SK-N-SH (cell line): Measurements from ENCODE around the gene FYN. TPM values are rescaled to one million over a fixed set of nuclear protein-coding genes. Genes with fewer than 3 reads are reported as not detected.

Experiments
- CTCF ChIA-PET: fragments of 300-600, 350-600 bp; formaldehyde crosslinking; extraction: SDS; loops from one replicate; lab custom pipeline; 2021; lab: Yijun Ruan, JAX
- POLR2A ChIA-PET: fragments of 350-600 bp; sonication (Branson Sonifier 250); formaldehyde crosslinking; extraction: SDS; loops from one replicate; lab custom pipeline; 2020; ENCODE audit warnings: antibody characterized with exemption, inconsistent platforms; lab: Yijun Ruan, JAX
- DNase-seq: peaks from one replicate; pipeline ENCODE4 v3.0.0; 2012
- H2AFZ ChIP-seq: fragments of 200-600 bp; sonication (generic); 2 replicates; pipeline ENCODE4 v1.8.1; 2016; ENCODE audit warnings: antibody characterized with exemption, mild to moderate bottlenecking, low read depth
- H3F3A ChIP-seq: fragments of 200-600 bp; sonication (generic); replicated peaks from 2 replicates; pipeline ENCODE3; 2016; ENCODE audit warnings: antibody characterized with exemption, mild to moderate bottlenecking; ENCODE audit not compliant: insufficient read depth
- H3K27ac ChIP-seq, 2 experiments: fragments of 200-500 bp in 1 of 2; fragments of 200-600 bp in 1 of 2; sonication (Bioruptor generic) in 1 of 2; sonication (generic), shearing (Covaris generic) in 1 of 2; 2 replicates each; pipeline versions ENCODE4 v1.5.1 to v1.6.1; 2014 to 2016; ENCODE audit warnings: low read depth in 2 of 2, inconsistent platforms in 1 of 2, low read length in 1 of 2, mild to moderate bottlenecking in 1 of 2, mixed read lengths in 1 of 2
- H3K27me3 ChIP-seq: fragments of 200-600 bp; sonication (generic), shearing (Covaris generic); 2 replicates; pipeline ENCODE4 v1.6.1; 2016; ENCODE audit warnings: mixed run types; ENCODE audit not compliant: insufficient read depth
- H3K36me3 ChIP-seq, 2 experiments: fragments of 200-500 bp in 1 of 2; fragments of 200-600 bp in 1 of 2; sonication (Bioruptor generic) in 1 of 2; sonication (generic) in 1 of 2; replicated peaks in 1 of 2; 2 replicates each; pipeline versions ENCODE3 to v1.5.1; 2014 to 2016; ENCODE audit warnings: low read length in 1 of 2, mild to moderate bottlenecking in 1 of 2; ENCODE audit not compliant: insufficient read depth in 2 of 2, control insufficient read depth in 1 of 2
- H3K4me1 ChIP-seq, 2 experiments: fragments of 200-500 bp in 1 of 2; fragments of 200-600 bp in 1 of 2; sonication (Bioruptor generic) in 1 of 2; sonication (generic), shearing (Covaris generic) in 1 of 2; 2 replicates each; pipeline versions ENCODE4 v1.5.1 to v1.6.1; 2014 to 2016; ENCODE audit warnings: low read depth in 1 of 2, low read length in 1 of 2, mixed run types in 1 of 2; ENCODE audit not compliant: insufficient read depth in 2 of 2, control insufficient read depth in 1 of 2
- H3K4me2 ChIP-seq: fragments of 200-600 bp; sonication (generic), shearing (Covaris generic); 2 replicates; pipeline ENCODE4 v1.6.1; 2017; ENCODE audit warnings: mixed run types
- H3K4me3 ChIP-seq, 2 experiments: fragments of 200-500 bp in 1 of 2; fragments of 200-600 bp in 1 of 2; sonication (Bioruptor generic) in 1 of 2; sonication (generic), shearing (Covaris generic) in 1 of 2; 2 replicates each; pipeline versions ENCODE4 v1.5.1 to v1.8.1; 2014 to 2016; ENCODE audit warnings: low read depth in 2 of 2, inconsistent platforms in 1 of 2, low read length in 1 of 2, mild to moderate bottlenecking in 1 of 2, mixed read lengths in 1 of 2, moderate library complexity in 1 of 2
- H3K79me2 ChIP-seq: fragments of 200-600 bp; sonication (generic); 2 replicates; pipeline ENCODE4 v1.8.1; 2017; ENCODE audit warnings: mild to moderate bottlenecking; ENCODE audit not compliant: insufficient read depth
- H3K9ac ChIP-seq: fragments of 200-600 bp; sonication (generic); 2 replicates; pipeline ENCODE4 v1.6.1; 2017; ENCODE audit warnings: mixed run types
- H3K9me2 ChIP-seq: fragments of 200-600 bp; sonication (generic); 2 replicates; pipeline ENCODE4 v1.6.1; 2017; ENCODE audit warnings: mixed run types
- H3K9me3 ChIP-seq: fragments of 200-600 bp; sonication (generic); 2 replicates; pipeline ENCODE4 v1.6.1; 2017; ENCODE audit warnings: mixed run types, mild to moderate bottlenecking, moderate library complexity
- H4K20me1 ChIP-seq: fragments of 200-600 bp; sonication (generic); 2 replicates; pipeline ENCODE4 v1.6.1; 2017; ENCODE audit warnings: mild to moderate bottlenecking, mixed run types; ENCODE audit not compliant: insufficient read depth
- CHD2 ChIP-seq: fragments of 150-350 bp; IDR thresholded peaks from 2 replicates; pipeline ENCODE4 v1.6.1; 2018; ENCODE audit warnings: low read length; ENCODE audit not compliant: partially characterized antibody
- ELF1 ChIP-seq: IDR thresholded peaks from 2 replicates; pipeline ENCODE4 v1.4.0; 2012
- EP300 ChIP-seq, 2 experiments: IDR thresholded peaks; 2 replicates each; pipeline versions ENCODE4 v1.4.0 to v1.6.1; 2012; ENCODE audit warnings: borderline replicate concordance in 1 of 2, low read depth in 1 of 2, low read length in 1 of 2
- EZH2phosphoT487 ChIP-seq: fragments of 200-600 bp; sonication (generic); IDR thresholded peaks from 2 replicates; pipeline ENCODE4 v1.6.1; 2017; ENCODE audit warnings: low read depth, mixed run types, mild to moderate bottlenecking, antibody characterized with exemption, moderate library complexity, borderline replicate concordance
- FOSL2 ChIP-seq: IDR thresholded peaks from 2 replicates; pipeline ENCODE4 v1.4.0; 2012; ENCODE audit warnings: low read depth, mild to moderate bottlenecking, moderate library complexity, borderline replicate concordance
- FOXM1 ChIP-seq: IDR thresholded peaks from 2 replicates; pipeline ENCODE4 v1.4.0; 2012; ENCODE audit warnings: low read depth, mild to moderate bottlenecking
- JUND ChIP-seq: IDR thresholded peaks from 2 replicates; pipeline ENCODE4 v1.4.0; 2012
- NFIC ChIP-seq: IDR thresholded peaks from 2 replicates; pipeline ENCODE4 v1.4.0; 2012; ENCODE audit warnings: borderline replicate concordance
- POLR2AphosphoS5 ChIP-seq: IDR thresholded peaks from 2 replicates; pipeline ENCODE4 v1.6.1; 2012; ENCODE audit warnings: low read depth, low read length
- RXRA ChIP-seq: IDR thresholded peaks from 2 replicates; pipeline ENCODE4 v1.4.0; 2012; ENCODE audit warnings: low read depth, mild to moderate bottlenecking, borderline replicate concordance
- SIN3A ChIP-seq: IDR thresholded peaks from 2 replicates; pipeline ENCODE4 v1.6.1; 2012; ENCODE audit warnings: low read depth, mild to moderate bottlenecking, low read length, moderate library complexity, borderline replicate concordance
- TAF1 ChIP-seq: IDR thresholded peaks from 2 replicates; pipeline ENCODE4 v1.6.1; 2012; ENCODE audit warnings: low read depth, mild to moderate bottlenecking, low read length, moderate library complexity, borderline replicate concordance
- TCF12 ChIP-seq: IDR thresholded peaks from 2 replicates; pipeline ENCODE4 v1.4.0; 2012
- WGBS: methylation state at CpG from one replicate; pipeline ENCODE4 v1.1.6; 2017; ENCODE audit warnings: low lambda C conversion rate; 5-methylcytosine and 5-hydroxymethylcytosine counted together
- polyA plus RNA-seq, 3 experiments: library from polyadenylated mRNA; depleted of rRNA; stranded (reverse); fragments of >200 nt; gene quantifications; 2 replicates each; pipeline ENCODE4 v1.2.3, GENCODE V29; 2012
- TF ChIP-seq, protein P1 (sequence below): IDR thresholded peaks from 2 replicates; pipeline ENCODE4 v1.4.0; 2012; ENCODE audit warnings: low read depth
- TF ChIP-seq, protein P2 (sequence below): fragments of 150-350 bp; IDR thresholded peaks from 2 replicates; pipeline ENCODE4 v1.6.1; 2017; ENCODE audit warnings: antibody characterized with exemption, low read length, low read depth, borderline replicate concordance
- TF ChIP-seq, protein P3 (sequence below): fragments of 150-350 bp; IDR thresholded peaks from 2 replicates; pipeline ENCODE4 v1.6.1; 2016; ENCODE audit warnings: mild to moderate bottlenecking, low read depth, low read length
- TF ChIP-seq, protein P4 (sequence below): IDR thresholded peaks from 2 replicates; pipeline ENCODE4 v1.4.0; 2012; ENCODE audit warnings: low read depth, borderline replicate concordance
- TF ChIP-seq, protein P5 (sequence below): fragments of 200-600 bp; sonication (generic); IDR thresholded peaks from 2 replicates; pipeline ENCODE4 v1.6.1; 2017; ENCODE audit warnings: antibody characterized with exemption, mild to moderate bottlenecking, moderate library complexity

FYN gene
- polyA plus RNA-seq, 1 of the 3 experiments (the other 2 are of a cell fraction) = 31.0 TPM

DNA sequence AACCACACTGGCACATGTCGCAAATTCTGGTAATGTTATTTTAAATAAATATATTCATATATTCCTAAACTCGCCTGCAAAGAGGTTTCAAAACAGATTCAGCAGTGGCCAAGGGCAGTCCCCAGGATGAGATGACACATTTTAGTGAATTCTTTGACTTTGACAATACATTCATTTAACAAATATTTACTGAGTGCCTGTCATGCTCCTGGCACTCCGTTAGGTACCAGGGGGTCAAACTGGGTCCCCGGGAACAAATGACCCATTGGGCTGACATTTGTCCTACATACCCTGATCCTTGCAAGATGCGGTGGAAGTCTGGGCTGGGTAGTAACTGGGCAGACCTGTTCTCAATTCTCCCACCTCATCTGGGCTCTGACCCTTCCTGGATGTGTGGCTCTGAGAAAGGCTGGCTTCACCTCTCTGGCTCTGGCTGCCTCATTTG lies 74.9 kb downstream of the FYN start:
- TF ChIP-seq, protein P1, sequence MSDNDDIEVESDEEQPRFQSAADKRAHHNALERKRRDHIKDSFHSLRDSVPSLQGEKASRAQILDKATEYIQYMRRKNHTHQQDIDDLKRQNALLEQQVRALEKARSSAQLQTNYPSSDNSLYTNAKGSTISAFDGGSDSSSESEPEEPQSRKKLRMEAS = no peak
- TF ChIP-seq NFIC (no peak), FOSL2 (no peak), TCF12 (no peak), JUND (no peak), EZH2phosphoT487 (no peak), CHD2 (no peak), RXRA (no peak), ELF1 (no peak), POLR2AphosphoS5 (no peak), SIN3A (no peak), TAF1 (no peak)
- TF ChIP-seq, protein P2, sequence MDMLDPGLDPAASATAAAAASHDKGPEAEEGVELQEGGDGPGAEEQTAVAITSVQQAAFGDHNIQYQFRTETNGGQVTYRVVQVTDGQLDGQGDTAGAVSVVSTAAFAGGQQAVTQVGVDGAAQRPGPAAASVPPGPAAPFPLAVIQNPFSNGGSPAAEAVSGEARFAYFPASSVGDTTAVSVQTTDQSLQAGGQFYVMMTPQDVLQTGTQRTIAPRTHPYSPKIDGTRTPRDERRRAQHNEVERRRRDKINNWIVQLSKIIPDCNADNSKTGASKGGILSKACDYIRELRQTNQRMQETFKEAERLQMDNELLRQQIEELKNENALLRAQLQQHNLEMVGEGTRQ = no peak
- TF ChIP-seq, protein P3, sequence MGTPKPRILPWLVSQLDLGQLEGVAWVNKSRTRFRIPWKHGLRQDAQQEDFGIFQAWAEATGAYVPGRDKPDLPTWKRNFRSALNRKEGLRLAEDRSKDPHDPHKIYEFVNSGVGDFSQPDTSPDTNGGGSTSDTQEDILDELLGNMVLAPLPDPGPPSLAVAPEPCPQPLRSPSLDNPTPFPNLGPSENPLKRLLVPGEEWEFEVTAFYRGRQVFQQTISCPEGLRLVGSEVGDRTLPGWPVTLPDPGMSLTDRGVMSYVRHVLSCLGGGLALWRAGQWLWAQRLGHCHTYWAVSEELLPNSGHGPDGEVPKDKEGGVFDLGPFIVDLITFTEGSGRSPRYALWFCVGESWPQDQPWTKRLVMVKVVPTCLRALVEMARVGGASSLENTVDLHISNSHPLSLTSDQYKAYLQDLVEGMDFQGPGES = no peak
- TF ChIP-seq, protein P4, sequence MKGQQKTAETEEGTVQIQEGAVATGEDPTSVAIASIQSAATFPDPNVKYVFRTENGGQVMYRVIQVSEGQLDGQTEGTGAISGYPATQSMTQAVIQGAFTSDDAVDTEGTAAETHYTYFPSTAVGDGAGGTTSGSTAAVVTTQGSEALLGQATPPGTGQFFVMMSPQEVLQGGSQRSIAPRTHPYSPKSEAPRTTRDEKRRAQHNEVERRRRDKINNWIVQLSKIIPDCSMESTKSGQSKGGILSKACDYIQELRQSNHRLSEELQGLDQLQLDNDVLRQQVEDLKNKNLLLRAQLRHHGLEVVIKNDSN = no peak
- H3K9me2 ChIP-seq = no peaks in the 10 kb centered on the region
- H3K27me3 ChIP-seq = no peaks in the 10 kb centered on the region
- H3K79me2 ChIP-seq = peaks cover 25% of the 10 kb centered on the region; the same call in 1 of the 2 replicates
- 84% methylated on average over 5 of the region's 5 CpGs for WGBS
- H3K9ac ChIP-seq = no peak overlapping the region
- H3F3A ChIP-seq = peaks cover 6% of the 10 kb centered on the region
- H3K4me1 ChIP-seq = peaks cover 12 to 22% of the 10 kb centered on the region in 2 experiments; a peak in 3 of 4 replicates
- H3K4me3 ChIP-seq = no peak overlapping the region
- H3K27ac ChIP-seq = no peak overlapping the region
- no peaks in the 10 kb centered on the region for H3K9me3 ChIP-seq
- H3K4me2 ChIP-seq = no peak overlapping the region
- POLR2A ChIA-PET = no interaction called here
- no peak for DNase-seq
- H4K20me1 ChIP-seq = no peaks in the 10 kb centered on the region
- no peak overlapping the region for H2AFZ ChIP-seq
- CTCF ChIA-PET = no interaction called here
- no peaks in the 10 kb centered on the region for H3K36me3 ChIP-seq

DNA sequence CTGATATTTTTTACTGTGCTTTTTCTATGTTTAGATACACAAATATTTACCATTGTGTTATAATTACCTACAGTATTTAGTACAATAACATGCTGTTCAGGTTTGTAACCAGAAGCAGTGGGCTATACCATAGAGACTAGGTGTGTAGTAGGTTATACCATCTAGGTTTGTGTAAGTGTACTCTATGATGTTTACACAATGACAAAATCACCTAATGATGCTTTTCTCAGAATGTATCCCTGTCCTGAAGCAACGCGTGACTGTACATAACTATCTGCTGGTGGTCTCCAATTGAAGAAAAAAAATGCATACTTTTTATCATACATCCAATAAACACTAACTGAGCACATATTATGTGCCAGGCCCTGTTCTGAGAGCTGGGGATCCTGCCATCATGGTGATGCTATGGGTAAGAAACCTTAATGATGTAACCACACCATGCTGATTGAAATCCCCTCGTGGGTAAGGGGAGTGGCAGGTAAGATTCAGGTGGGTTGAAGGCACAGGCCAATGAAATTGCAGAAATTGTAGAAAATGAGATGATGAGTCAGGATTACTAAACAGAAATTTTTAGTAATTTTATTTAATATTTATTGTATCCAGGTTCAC lies 76.8 kb downstream of the FYN start:
- no peaks in the 10 kb centered on the region for H3K9me3 ChIP-seq
- no peak overlapping the region for H3K4me2 ChIP-seq
- no peaks in the 10 kb centered on the region for H3K36me3 ChIP-seq
- H4K20me1 ChIP-seq = no peaks in the 10 kb centered on the region
- CTCF ChIA-PET = interaction anchor here (1.1 kb wide), 1 partner anchor 87 kb away, joined by 4 read pairs; no protein-coding TSS in a partner anchor
- H2AFZ ChIP-seq = no peak overlapping the region
- peaks cover 20% of the 10 kb centered on the region; the same call in 1 of the 2 replicates for H3K79me2 ChIP-seq
- H3F3A ChIP-seq = peaks cover 6% of the 10 kb centered on the region
- no peak overlapping the region for H3K9ac ChIP-seq
- no peak for DNase-seq
- no peaks in the 10 kb centered on the region for H3K27me3 ChIP-seq
- H3K4me3 ChIP-seq = no peak overlapping the region
- POLR2A ChIA-PET = no interaction called here
- H3K27ac ChIP-seq = no peak overlapping the region
- 86% methylated on average over 3 of the region's 3 CpGs for WGBS
- peaks cover 12 to 38% of the 10 kb centered on the region in 2 experiments; a peak in 3 of 4 replicates for H3K4me1 ChIP-seq
- H3K9me2 ChIP-seq = no peaks in the 10 kb centered on the region
- TF ChIP-seq FOXM1 (no peak), ELF1 (no peak), TCF12 (no peak), EP300 (IDR thresholded peaks at IDR 0.05; ENCODE audit: borderline replicate concordance in 1 of 2, low read depth in 1 of 2, low read length in 1 of 2) (no peak)
- TF ChIP-seq, protein P3 = no peak
- TF ChIP-seq, protein P5, sequence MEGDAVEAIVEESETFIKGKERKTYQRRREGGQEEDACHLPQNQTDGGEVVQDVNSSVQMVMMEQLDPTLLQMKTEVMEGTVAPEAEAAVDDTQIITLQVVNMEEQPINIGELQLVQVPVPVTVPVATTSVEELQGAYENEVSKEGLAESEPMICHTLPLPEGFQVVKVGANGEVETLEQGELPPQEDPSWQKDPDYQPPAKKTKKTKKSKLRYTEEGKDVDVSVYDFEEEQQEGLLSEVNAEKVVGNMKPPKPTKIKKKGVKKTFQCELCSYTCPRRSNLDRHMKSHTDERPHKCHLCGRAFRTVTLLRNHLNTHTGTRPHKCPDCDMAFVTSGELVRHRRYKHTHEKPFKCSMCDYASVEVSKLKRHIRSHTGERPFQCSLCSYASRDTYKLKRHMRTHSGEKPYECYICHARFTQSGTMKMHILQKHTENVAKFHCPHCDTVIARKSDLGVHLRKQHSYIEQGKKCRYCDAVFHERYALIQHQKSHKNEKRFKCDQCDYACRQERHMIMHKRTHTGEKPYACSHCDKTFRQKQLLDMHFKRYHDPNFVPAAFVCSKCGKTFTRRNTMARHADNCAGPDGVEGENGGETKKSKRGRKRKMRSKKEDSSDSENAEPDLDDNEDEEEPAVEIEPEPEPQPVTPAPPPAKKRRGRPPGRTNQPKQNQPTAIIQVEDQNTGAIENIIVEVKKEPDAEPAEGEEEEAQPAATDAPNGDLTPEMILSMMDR = no peak
